DOHH2 (cell line): ENCODE data around the gene UBXN10.

Experiments
- H3F3A ChIP-seq: fragments of 200-600 bp; sonication (generic), shearing (Covaris generic); 2 replicates; pipeline ENCODE4 v1.6.0; 2016; ENCODE audit warnings: antibody characterized with exemption, mild to moderate bottlenecking; ENCODE audit not compliant: control insufficient read depth, insufficient read depth
- H3K27ac ChIP-seq: fragments of 200-600 bp; sonication (generic); 2 replicates; pipeline ENCODE4 v1.5.1; 2014; ENCODE audit warnings: low read depth, mild to moderate bottlenecking, low read length, moderate library complexity
- H3K27me3 ChIP-seq: fragments of 200-600 bp; sonication (generic); 2 replicates; pipeline ENCODE4 v1.6.1; 2014; ENCODE audit warnings: mild to moderate bottlenecking, low read length, mixed read lengths; ENCODE audit not compliant: control insufficient read depth
- H3K36me3 ChIP-seq: fragments of 200-600 bp; sonication (generic); 2 replicates; pipeline ENCODE4 v1.6.1; 2014; ENCODE audit warnings: mild to moderate bottlenecking, low read length, moderate library complexity, mixed read lengths; ENCODE audit not compliant: control insufficient read depth
- H3K4me1 ChIP-seq: fragments of 200-600 bp; sonication (generic); 2 replicates; pipeline ENCODE4 v1.6.1; 2014; ENCODE audit warnings: mild to moderate bottlenecking, low read length, mixed read lengths; ENCODE audit not compliant: control insufficient read depth
- H3K4me2 ChIP-seq: fragments of 200-600 bp; sonication (generic); 2 replicates; pipeline ENCODE4 v1.6.0; 2014; ENCODE audit warnings: mild to moderate bottlenecking, low read length, moderate library complexity
- H3K4me3 ChIP-seq: fragments of 200-600 bp; sonication (generic); 2 replicates; pipeline ENCODE4 v1.5.1; 2014; ENCODE audit warnings: mild to moderate bottlenecking, low read length, mixed read lengths
- H3K79me2 ChIP-seq: fragments of 200-600 bp; sonication (generic); 2 replicates; pipeline ENCODE4 v1.6.1; 2014; ENCODE audit warnings: mild to moderate bottlenecking, low read length, mixed read lengths; ENCODE audit not compliant: control insufficient read depth
- H3K9me2 ChIP-seq: fragments of 200-600 bp; sonication (generic); replicated peaks from 2 replicates; pipeline ENCODE4 v1.6.1; 2014; ENCODE audit warnings: mild to moderate bottlenecking, low read length, mixed read lengths; ENCODE audit not compliant: control insufficient read depth
- H3K9me3 ChIP-seq: fragments of 200-600 bp; sonication (generic); 2 replicates; pipeline ENCODE4 v1.6.1; 2014; ENCODE audit warnings: antibody characterized with exemption, low read length, mixed read lengths; ENCODE audit not compliant: control insufficient read depth, insufficient read depth
- H4K20me1 ChIP-seq: fragments of 200-600 bp; sonication (generic); 2 replicates; pipeline ENCODE4 v1.6.0; 2014; ENCODE audit warnings: low read depth, mild to moderate bottlenecking, antibody characterized with exemption, low read length, moderate library complexity; ENCODE audit not compliant: control insufficient read depth, insufficient read depth
- EZH2phosphoT487 ChIP-seq: fragments of 200-600 bp; sonication (generic); IDR thresholded peaks from 2 replicates; pipeline ENCODE4 v1.6.1; 2017; ENCODE audit warnings: borderline replicate concordance, mild to moderate bottlenecking, antibody characterized with exemption, low read length, moderate library complexity, mixed read lengths
- TF ChIP-seq, protein P1 (sequence below): fragments of 200-600 bp; sonication (generic); IDR thresholded peaks from one replicate; pipeline ENCODE4 v1.5.1; 2014; ENCODE audit warnings: antibody characterized with exemption, mild to moderate bottlenecking, low read depth, low read length; ENCODE audit not compliant: poor library complexity, severe bottlenecking

The UBXN10 gene

DNA sequence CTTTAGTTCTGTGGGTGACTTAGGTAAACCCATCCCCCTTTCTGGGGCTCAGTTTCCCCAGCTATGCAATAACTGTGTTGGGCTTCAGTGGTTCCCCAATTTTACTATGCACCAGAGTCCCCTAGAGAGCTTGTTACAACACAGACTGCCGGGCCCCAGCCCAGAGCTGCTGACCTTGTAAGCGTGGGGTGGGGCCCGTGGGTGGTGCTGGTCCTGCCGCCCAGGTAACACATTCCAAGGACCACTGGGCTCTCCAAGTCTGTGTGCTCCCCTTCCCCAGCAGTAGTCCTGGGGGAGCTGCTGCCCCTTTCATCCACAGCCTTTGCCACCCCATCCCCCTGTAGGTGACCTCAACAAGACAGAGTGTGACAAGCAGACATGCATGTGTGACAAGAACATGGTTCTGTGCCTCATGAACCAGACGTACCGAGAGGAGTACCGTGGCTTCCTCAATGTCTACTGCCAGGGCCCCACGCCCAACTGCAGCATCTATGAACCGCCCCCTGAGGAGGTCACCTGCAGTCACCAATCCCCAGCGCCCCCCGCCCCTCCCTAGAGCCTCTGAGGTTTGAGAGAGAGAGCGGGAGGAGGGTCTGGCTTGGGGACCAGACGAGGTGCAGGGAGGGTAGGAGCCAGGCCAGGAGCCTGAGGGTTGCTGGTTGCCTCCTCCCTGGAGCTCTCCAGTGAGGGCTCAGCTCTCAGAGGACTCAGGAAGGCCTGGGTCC, 37.9 kb upstream of the UBXN10 start:
- no peak overlapping the region for H3K4me2 ChIP-seq
- no peaks in the 10 kb centered on the region for H3K79me2 ChIP-seq
- H3K4me1 ChIP-seq, result peaks cover 5% of the 10 kb centered on the region; the same call in 1 of the 2 replicates
- no peaks in the 10 kb centered on the region for H4K20me1 ChIP-seq
- no peaks in the 10 kb centered on the region for H3F3A ChIP-seq
- H3K4me3 ChIP-seq, result no peak overlapping the region
- TF ChIP-seq, protein P1, sequence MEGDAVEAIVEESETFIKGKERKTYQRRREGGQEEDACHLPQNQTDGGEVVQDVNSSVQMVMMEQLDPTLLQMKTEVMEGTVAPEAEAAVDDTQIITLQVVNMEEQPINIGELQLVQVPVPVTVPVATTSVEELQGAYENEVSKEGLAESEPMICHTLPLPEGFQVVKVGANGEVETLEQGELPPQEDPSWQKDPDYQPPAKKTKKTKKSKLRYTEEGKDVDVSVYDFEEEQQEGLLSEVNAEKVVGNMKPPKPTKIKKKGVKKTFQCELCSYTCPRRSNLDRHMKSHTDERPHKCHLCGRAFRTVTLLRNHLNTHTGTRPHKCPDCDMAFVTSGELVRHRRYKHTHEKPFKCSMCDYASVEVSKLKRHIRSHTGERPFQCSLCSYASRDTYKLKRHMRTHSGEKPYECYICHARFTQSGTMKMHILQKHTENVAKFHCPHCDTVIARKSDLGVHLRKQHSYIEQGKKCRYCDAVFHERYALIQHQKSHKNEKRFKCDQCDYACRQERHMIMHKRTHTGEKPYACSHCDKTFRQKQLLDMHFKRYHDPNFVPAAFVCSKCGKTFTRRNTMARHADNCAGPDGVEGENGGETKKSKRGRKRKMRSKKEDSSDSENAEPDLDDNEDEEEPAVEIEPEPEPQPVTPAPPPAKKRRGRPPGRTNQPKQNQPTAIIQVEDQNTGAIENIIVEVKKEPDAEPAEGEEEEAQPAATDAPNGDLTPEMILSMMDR, result no peak
- TF ChIP-seq EZH2phosphoT487, result no peak
- H3K27ac ChIP-seq, result no peak overlapping the region
- no peaks in the 10 kb centered on the region for H3K9me2 ChIP-seq
- no peaks in the 10 kb centered on the region for H3K36me3 ChIP-seq
- no peaks in the 10 kb centered on the region for H3K27me3 ChIP-seq
- no peaks in the 10 kb centered on the region for H3K9me3 ChIP-seq

DNA sequence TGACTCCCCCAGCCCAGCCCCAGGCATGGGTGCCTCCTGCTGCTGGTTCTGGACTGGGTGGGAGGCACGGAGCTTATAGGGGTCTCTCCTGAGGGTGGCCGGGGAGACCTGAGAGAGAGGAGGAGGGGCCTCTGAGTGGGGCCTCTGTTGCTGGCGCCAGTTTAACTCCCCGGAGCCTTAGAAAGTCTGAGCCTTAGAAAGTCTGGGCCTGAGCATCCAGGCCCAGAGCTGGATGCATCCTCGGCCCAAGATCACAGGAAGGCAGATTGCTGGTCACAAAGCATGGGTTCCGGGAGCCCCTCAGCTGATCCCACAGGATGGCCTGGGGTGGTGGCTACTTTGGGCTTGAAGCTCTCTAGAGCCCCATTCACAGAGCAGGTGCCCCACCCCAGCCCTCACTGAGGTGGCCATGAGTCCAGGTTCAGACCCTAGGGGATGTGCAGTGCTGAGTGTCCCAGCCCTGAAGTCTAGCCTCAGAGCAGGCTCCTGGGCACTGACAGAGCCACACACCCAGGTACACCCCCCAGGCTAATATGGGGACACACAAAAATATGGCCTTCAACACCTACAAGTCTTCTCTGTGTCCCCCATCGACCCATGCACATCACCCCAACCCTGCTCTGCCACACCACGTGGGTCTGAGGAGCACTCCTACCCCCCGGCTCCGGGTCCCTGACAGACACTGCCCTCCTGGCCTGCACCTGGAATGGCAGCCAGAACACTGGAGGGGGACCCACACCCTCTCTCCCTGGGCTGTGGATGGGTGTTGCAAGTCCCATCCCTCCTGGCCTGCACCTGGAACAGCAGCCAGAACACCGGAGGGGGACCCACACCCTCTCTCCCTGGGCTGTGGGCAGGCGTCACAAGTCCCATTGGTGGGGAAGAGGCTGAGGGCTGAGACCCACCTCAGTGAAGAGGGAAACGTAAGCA, 37.1 kb upstream of the UBXN10 start:
- H3K36me3 ChIP-seq, result no peaks in the 10 kb centered on the region
- H3K4me1 ChIP-seq, result peaks cover 5% of the 10 kb centered on the region; the same call in 1 of the 2 replicates
- H3K4me3 ChIP-seq, result no peak overlapping the region

DNA sequence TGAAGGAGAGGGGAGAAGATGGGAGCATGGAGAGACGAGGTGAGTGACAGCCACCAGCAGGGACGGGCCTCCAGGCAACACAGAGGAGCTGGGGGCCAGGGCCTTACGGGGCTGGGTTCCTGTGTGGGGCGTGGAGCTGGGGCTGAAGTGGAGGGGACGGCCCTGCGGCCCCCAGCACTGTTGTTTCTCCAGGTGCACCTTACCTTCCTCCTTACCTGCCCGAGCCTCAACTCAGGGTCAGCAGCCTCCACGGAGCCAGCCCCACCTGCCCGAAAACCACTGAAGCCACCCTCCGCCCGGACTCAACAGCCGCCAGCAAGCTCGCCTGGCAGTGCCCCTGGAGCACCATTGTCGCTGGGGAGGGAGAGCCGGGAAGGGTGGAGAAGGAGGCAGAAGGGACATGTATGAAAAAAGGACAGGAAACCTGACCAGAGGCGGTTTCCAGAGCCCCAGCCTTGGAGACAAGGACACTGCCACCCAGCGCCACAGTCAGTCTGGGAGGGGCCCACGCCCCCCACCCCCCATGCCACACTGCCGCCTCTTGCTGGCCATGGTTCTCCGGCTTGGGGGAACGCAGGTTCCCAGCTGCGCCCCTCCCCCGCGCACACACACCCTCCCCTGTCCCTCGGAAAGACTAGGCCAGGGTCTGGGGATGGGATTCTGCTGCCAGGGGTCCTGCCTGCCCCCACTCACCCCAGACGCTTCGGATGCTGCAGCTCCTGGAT, 36.1 kb upstream of the UBXN10 start:
- Histone ChIP-seq H3K4me3 (no peak overlapping the region), H3K9me2 (no peaks in the 10 kb centered on the region), H3K36me3 (no peaks in the 10 kb centered on the region), H3K4me2 (no peak overlapping the region), H3F3A (no peaks in the 10 kb centered on the region), H3K79me2 (no peaks in the 10 kb centered on the region), H3K4me1 (peaks cover 5% of the 10 kb centered on the region; the same call in 1 of the 2 replicates), H3K27ac (no peak overlapping the region), H3K27me3 (no peaks in the 10 kb centered on the region), H4K20me1 (no peaks in the 10 kb centered on the region), H3K9me3 (no peaks in the 10 kb centered on the region)
- TF ChIP-seq, protein P1, result no peak
- TF ChIP-seq EZH2phosphoT487, result no peak

More for the DNA sequence above, 37.1 kb upstream of the UBXN10 start:
- TF ChIP-seq, protein P1, result no peak
- no peak for TF ChIP-seq EZH2phosphoT487
- no peak overlapping the region for H3K27ac ChIP-seq
- H3K27me3 ChIP-seq, result no peaks in the 10 kb centered on the region
- no peaks in the 10 kb centered on the region for H3K79me2 ChIP-seq
- no peak overlapping the region for H3K4me2 ChIP-seq
- no peaks in the 10 kb centered on the region for H3F3A ChIP-seq
- H3K9me3 ChIP-seq, result no peaks in the 10 kb centered on the region
- no peaks in the 10 kb centered on the region for H4K20me1 ChIP-seq
- H3K9me2 ChIP-seq, result no peaks in the 10 kb centered on the region
